ENCODE results near the gene EGFLAM. TPM values are rescaled to one million over a fixed set of nuclear protein-coding genes. Genes with fewer than 3 reads are reported as not detected.
A peak's percentile ranks its signal among the peaks of the same experiment; 100 is the strongest.
"Not testable (repeated sequence)": the region's sequence is repeated elsewhere in the genome, so short reads cannot be mapped to it uniquely, and the experiment has no call there.

The EGFLAM gene
- total RNA-seq, 1 experiment from 2014 or later, result 1.7 TPM

- no peak for DNase-seq
- H3K4me3 ChIP-seq (ENCODE audit: insufficient read depth, low read depth, low read length), result no peak overlapping the region
- H3K27me3 ChIP-seq (ENCODE audit: control insufficient read depth, insufficient read depth, low read length), result no peaks in the 10 kb centered on the region
- H3K36me3 ChIP-seq (replicated peaks; ENCODE audit: control insufficient read depth, insufficient read depth, low read length), result no peaks in the 10 kb centered on the region
Measured at GRCh38 chr5:38384396-38384795, 126.0 kb downstream of the EGFLAM start.

GRCh38 chr5:38387161-38387560, 128.8 kb downstream of the EGFLAM start:
- H3K36me3 ChIP-seq (replicated peaks; ENCODE audit: control insufficient read depth, insufficient read depth, low read length), result no peaks in the 10 kb centered on the region
- H3K27me3 ChIP-seq (ENCODE audit: control insufficient read depth, insufficient read depth, low read length), result no peaks in the 10 kb centered on the region
- no peak for DNase-seq
- H3K4me3 ChIP-seq (ENCODE audit: insufficient read depth, low read depth, low read length), result no peak overlapping the region

- Histone ChIP-seq H3K4me3 (ENCODE audit: insufficient read depth, low read depth, low read length) (no peak overlapping the region), H3K36me3 (replicated peaks; ENCODE audit: control insufficient read depth, insufficient read depth, low read length) (no peaks in the 10 kb centered on the region), H3K27me3 (ENCODE audit: control insufficient read depth, insufficient read depth, low read length) (no peaks in the 10 kb centered on the region)
- no peak for DNase-seq
Measured at GRCh38 chr5:38393636-38394035, 135.3 kb downstream of the EGFLAM start.

GRCh38 chr5:38396766-38397165, 138.4 kb downstream of the EGFLAM start:
- no peaks in the 10 kb centered on the region for H3K27me3 ChIP-seq (ENCODE audit: control insufficient read depth, insufficient read depth, low read length)
- no peaks in the 10 kb centered on the region for H3K36me3 ChIP-seq (replicated peaks; ENCODE audit: control insufficient read depth, insufficient read depth, low read length)
- H3K4me3 ChIP-seq (ENCODE audit: insufficient read depth, low read depth, low read length), result no peak overlapping the region
- peak; percentile 32 for DNase-seq

GRCh38 chr5:38400365-38400764, 142.0 kb downstream of the EGFLAM start:
- Histone ChIP-seq H3K36me3 (replicated peaks; ENCODE audit: control insufficient read depth, insufficient read depth, low read length) (no peaks in the 10 kb centered on the region), H3K27me3 (ENCODE audit: control insufficient read depth, insufficient read depth, low read length) (no peaks in the 10 kb centered on the region), H3K4me3 (ENCODE audit: insufficient read depth, low read depth, low read length) (no peak overlapping the region)
- no peak for DNase-seq

- Histone ChIP-seq H3K27me3 (ENCODE audit: control insufficient read depth, insufficient read depth, low read length) (no peaks in the 10 kb centered on the region), H3K36me3 (replicated peaks; ENCODE audit: control insufficient read depth, insufficient read depth, low read length) (no peaks in the 10 kb centered on the region), H3K4me3 (ENCODE audit: insufficient read depth, low read depth, low read length) (no peak overlapping the region)
- no peak for DNase-seq
Measured at GRCh38 chr5:38401145-38401544, 142.8 kb downstream of the EGFLAM start.

- Histone ChIP-seq H3K4me3 (ENCODE audit: insufficient read depth, low read depth, low read length) (no peak overlapping the region), H3K27me3 (ENCODE audit: control insufficient read depth, insufficient read depth, low read length) (no peaks in the 10 kb centered on the region), H3K36me3 (replicated peaks; ENCODE audit: control insufficient read depth, insufficient read depth, low read length) (no peaks in the 10 kb centered on the region)
- no peak for DNase-seq
Measured at GRCh38 chr5:38403406-38403805, 145.0 kb downstream of the EGFLAM start.

GRCh38 chr5:38403877-38404635, 145.7 kb downstream of the EGFLAM start:
- H3K4me3 ChIP-seq (ENCODE audit: insufficient read depth, low read depth, low read length), result no peak overlapping the region
- H3K36me3 ChIP-seq (replicated peaks; ENCODE audit: control insufficient read depth, insufficient read depth, low read length), result no peaks in the 10 kb centered on the region
- no peaks in the 10 kb centered on the region for H3K27me3 ChIP-seq (ENCODE audit: control insufficient read depth, insufficient read depth, low read length)
- no peak for DNase-seq

GRCh38 chr5:38404667-38405276, 146.4 kb downstream of the EGFLAM start:
- no peak overlapping the region for H3K4me3 ChIP-seq (ENCODE audit: insufficient read depth, low read depth, low read length)
- H3K36me3 ChIP-seq (replicated peaks; ENCODE audit: control insufficient read depth, insufficient read depth, low read length), result no peaks in the 10 kb centered on the region
- peak; percentile 57 for DNase-seq
- H3K27me3 ChIP-seq (ENCODE audit: control insufficient read depth, insufficient read depth, low read length), result no peaks in the 10 kb centered on the region

- no peak overlapping the region for H3K4me3 ChIP-seq (ENCODE audit: insufficient read depth, low read depth, low read length)
- H3K27me3 ChIP-seq (ENCODE audit: control insufficient read depth, insufficient read depth, low read length), result no peaks in the 10 kb centered on the region
- no peaks in the 10 kb centered on the region for H3K36me3 ChIP-seq (replicated peaks; ENCODE audit: control insufficient read depth, insufficient read depth, low read length)
- DNase-seq, result no peak
Measured at GRCh38 chr5:38408446-38409198, 150.3 kb downstream of the EGFLAM start.

- DNase-seq, result no peak
- H3K4me3 ChIP-seq (ENCODE audit: insufficient read depth, low read depth, low read length), result no peak overlapping the region
- no peaks in the 10 kb centered on the region for H3K36me3 ChIP-seq (replicated peaks; ENCODE audit: control insufficient read depth, insufficient read depth, low read length)
- H3K27me3 ChIP-seq (ENCODE audit: control insufficient read depth, insufficient read depth, low read length), result no peaks in the 10 kb centered on the region
Measured at GRCh38 chr5:38410304-38410990, 152.1 kb downstream of the EGFLAM start.

GRCh38 chr5:38413696-38414095, 155.3 kb downstream of the EGFLAM start:
- no peak for DNase-seq
- Histone ChIP-seq H3K4me3 (ENCODE audit: insufficient read depth, low read depth, low read length) (no peak overlapping the region), H3K27me3 (ENCODE audit: control insufficient read depth, insufficient read depth, low read length) (no peaks in the 10 kb centered on the region), H3K36me3 (replicated peaks; ENCODE audit: control insufficient read depth, insufficient read depth, low read length) (no peaks in the 10 kb centered on the region)

GRCh38 chr5:38414348-38414747, 156.0 kb downstream of the EGFLAM start:
- no peaks in the 10 kb centered on the region for H3K27me3 ChIP-seq (ENCODE audit: control insufficient read depth, insufficient read depth, low read length)
- no peak overlapping the region for H3K4me3 ChIP-seq (ENCODE audit: insufficient read depth, low read depth, low read length)
- DNase-seq, result no peak
- H3K36me3 ChIP-seq (replicated peaks; ENCODE audit: control insufficient read depth, insufficient read depth, low read length), result no peaks in the 10 kb centered on the region

GRCh38 chr5:38415772-38416171, 157.4 kb downstream of the EGFLAM start:
- not testable (repeated sequence) for H3K27me3 ChIP-seq (ENCODE audit: control insufficient read depth, insufficient read depth, low read length); DNase-seq; H3K36me3 ChIP-seq (replicated peaks; ENCODE audit: control insufficient read depth, insufficient read depth, low read length)

More at GRCh38 chr5:38415772-38416171, 157.4 kb downstream of the EGFLAM start:
- H3K4me3 ChIP-seq (ENCODE audit: insufficient read depth, low read depth, low read length), result not testable (repeated sequence)
